Left lung (tissue), 10 donors: ENCODE measurements around the gene UBE3D. TPM values are rescaled to one million over a fixed set of nuclear protein-coding genes. Genes with fewer than 3 reads are reported as not detected.

Source experiments
- ATAC-seq: fragments of 200-7000 bp; cut with Tn5 transposase; one replicate; pipeline ENCODE4 v1.9.1; 2020; ENCODE audit warnings: moderate library complexity
- DNase-seq, 4 donors: peaks; one replicate each; pipeline ENCODE4 v3.0.0-alpha.2; 2013 to 2020
- H3K27ac ChIP-seq, 2 donors: fragments of 200-600 bp; sonication (generic) in 1 of 2; one replicate each; pipeline versions ENCODE4 v1.5.0 to v1.8.0; 2020 to 2021
- H3K27me3 ChIP-seq, 2 donors: fragments of 200-600 bp; sonication (generic) in 1 of 2; one replicate each; pipeline versions ENCODE4 v1.5.0 to v1.8.0; 2020 to 2021
- H3K36me3 ChIP-seq, 2 donors: fragments of 200-600 bp; sonication (generic) in 1 of 2; one replicate each; pipeline versions ENCODE4 v1.5.0 to v1.8.0; 2020 to 2021
- H3K4me1 ChIP-seq, 2 donors: fragments of 200-600 bp; one replicate each; pipeline ENCODE4 v1.8.0; 2021
- H3K4me3 ChIP-seq, 2 donors: fragments of 200-600 bp; sonication (generic) in 1 of 2; one replicate each; pipeline versions ENCODE4 v1.5.0 to v1.8.0; 2020 to 2021; ENCODE audit warnings: mild to moderate bottlenecking in 1 of 2
- H3K9me3 ChIP-seq, 2 donors: fragments of 200-600 bp; sonication (generic) in 1 of 2; one replicate each; pipeline versions ENCODE4 v1.5.0 to v1.8.0; 2020 to 2021
- CTCF ChIP-seq, 2 donors: fragments of 200-600 bp; sonication (generic) in 1 of 2; IDR thresholded peaks; one replicate each; pipeline versions ENCODE4 v1.5.0 to v1.8.0; 2021; ENCODE audit warnings: antibody characterized with exemption in 2 of 2
- intact Hi-C, 2 donors: fragments of 100-400 bp; cut with DNase I; formaldehyde crosslinking; loops; one replicate each; pipeline versions ENCODE4 v1.11.2 to v1.14.2; 2022
- polyA plus RNA-seq, 6 donors: library from polyadenylated mRNA; unstranded; fragments of 120-200 nt; gene quantifications; one replicate each; pipeline ENCODE4 v1.2.1, GENCODE V29; 2013; ENCODE audit not compliant: insufficient read length in 6 of 6
- total RNA-seq, 2 donors: library from RNA; stranded (reverse); fragmentation: NEBNext Ultra II Directional; extraction: Animal tissue kit (Norgen Biotek cat#: 25700); gene quantifications; one replicate each; pipeline ENCODE4 v1.2.1, GENCODE V29; 2021
- donor health status: DM: no; HTN: yes; CAD: no.
- donor health status: DM: no; HTN: no; CAD: no.

The UBE3D gene
- total and polyA plus RNA-seq, 8 donors: 4.1 to 10.9 (median 8.9) TPM

- intact Hi-C loops: no loop called here
- Histone ChIP-seq H3K36me3 (no peaks in the 10 kb centered on the region), H3K4me3 (no peak overlapping the region), H3K27me3 (no peaks in the 10 kb centered on the region), H3K27ac (no peak overlapping the region), H3K4me1 (no peaks in the 10 kb centered on the region), H3K9me3 (no peaks in the 10 kb centered on the region)
- no peak for DNase-seq
- TF ChIP-seq CTCF (IDR thresholded peaks at IDR 0.05): no peak
- ATAC-seq: no peak
Measured at GRCh38 chr6:82910395-82910794, 155.2 kb downstream of the UBE3D start.

GRCh38 chr6:82909551-82909950, 156.1 kb downstream of the UBE3D start:
- H3K27ac ChIP-seq: no peak overlapping the region
- DNase-seq (no peak), ATAC-seq (no peak)
- no peaks in the 10 kb centered on the region for H3K9me3 ChIP-seq
- intact Hi-C loops: no loop called here
- no peak for TF ChIP-seq CTCF (IDR thresholded peaks at IDR 0.05)
- H3K27me3 ChIP-seq: no peaks in the 10 kb centered on the region
- no peaks in the 10 kb centered on the region for H3K4me1 ChIP-seq
- no peak overlapping the region for H3K4me3 ChIP-seq
- H3K36me3 ChIP-seq: no peaks in the 10 kb centered on the region

- Histone ChIP-seq H3K4me1 (no peaks in the 10 kb centered on the region), H3K27ac (no peak overlapping the region), H3K4me3 (no peak overlapping the region), H3K27me3 (no peaks in the 10 kb centered on the region), H3K9me3 (no peaks in the 10 kb centered on the region), H3K36me3 (no peaks in the 10 kb centered on the region)
- TF ChIP-seq CTCF (IDR thresholded peaks at IDR 0.05): no peak
- intact Hi-C loops: no loop called here
- no peak for ATAC-seq
- no peak for DNase-seq
Measured at GRCh38 chr6:82908661-82909060, 157.0 kb downstream of the UBE3D start.

GRCh38 chr6:82906951-82907350, 158.7 kb downstream of the UBE3D start:
- no peaks in the 10 kb centered on the region for H3K27me3 ChIP-seq
- no peaks in the 10 kb centered on the region for H3K4me1 ChIP-seq
- no peak for TF ChIP-seq CTCF (IDR thresholded peaks at IDR 0.05)
- no peaks in the 10 kb centered on the region for H3K9me3 ChIP-seq
- intact Hi-C loops: no loop called here
- DNase-seq (no peak), ATAC-seq (peak; percentile 29)
- H3K4me3 ChIP-seq: no peak overlapping the region
- H3K36me3 ChIP-seq: no peaks in the 10 kb centered on the region
- no peak overlapping the region for H3K27ac ChIP-seq

GRCh38 chr6:82906489-82906888, 159.2 kb downstream of the UBE3D start:
- Histone ChIP-seq H3K36me3 (no peaks in the 10 kb centered on the region), H3K4me1 (no peaks in the 10 kb centered on the region), H3K4me3 (no peak overlapping the region), H3K9me3 (no peaks in the 10 kb centered on the region), H3K27ac (no peak overlapping the region), H3K27me3 (no peaks in the 10 kb centered on the region)
- ATAC-seq (peak; percentile 65), DNase-seq (no peak)
- TF ChIP-seq CTCF (IDR thresholded peaks at IDR 0.05): no peak
- intact Hi-C loops: no loop called here
